ENCODE data around the gene SKAP1. TPM values are rescaled to one million over a fixed set of nuclear protein-coding genes. Genes with fewer than 3 reads are reported as not detected.

The SKAP1 gene
- total RNA-seq, 1 donor from 2014 or later: not detected

- Histone ChIP-seq H3K9me3 (ENCODE audit: insufficient read depth, low read depth, low read length) (no peaks in the 10 kb centered on the region), H3K79me2 (ENCODE audit: insufficient read depth, low read length) (no peaks in the 10 kb centered on the region), H4K20me1 (ENCODE audit: insufficient read depth, low read length) (no peaks in the 10 kb centered on the region), H2AFZ (ENCODE audit: low read depth, low read length) (no peak overlapping the region), H3K4me1 (ENCODE audit: insufficient read depth, low read length) (peaks cover 2% of the 10 kb centered on the region), H3K9ac (ENCODE audit: low read length) (no peak overlapping the region), H3K36me3 (ENCODE audit: insufficient read depth, low read length) (no peaks in the 10 kb centered on the region), H3K27ac (ENCODE audit: low read depth, low read length) (no peak overlapping the region), H3K4me2 (ENCODE audit: low read length) (no peak overlapping the region), H3K27me3 (ENCODE audit: insufficient read depth, low read length) (peaks cover 41% of the 10 kb centered on the region), H3K4me3 (ENCODE audit: insufficient read depth, low read depth, low read length) (no peak overlapping the region)
- Mint-ChIP-seq H3K4me1 (ENCODE audit: low read depth, unreplicated experiment) (peaks cover 10% of the 10 kb centered on the region), H3K27ac (ENCODE audit: unreplicated experiment) (no peak overlapping the region), H3K36me3 (ENCODE audit: low read depth, unreplicated experiment) (no peaks in the 10 kb centered on the region), H3K4me3 (ENCODE audit: unreplicated experiment) (no peak overlapping the region), H3K27me3 (ENCODE audit: low read depth, unreplicated experiment) (peaks cover 80% of the 10 kb centered on the region), H3K9me3 (ENCODE audit: unreplicated experiment) (peaks cover 8% of the 10 kb centered on the region)
- FAIRE-seq (no peak), DNase-seq (ENCODE audit: low read depth) (no peak)
- TF ChIP-seq EZH2 (IDR thresholded peaks at IDR 0.05; ENCODE audit: insufficient read depth, low read length): no peak
- TF ChIP-seq CTCF (IDR thresholded peaks at IDR 0.05; ENCODE audit: insufficient read depth, low read depth, low read length): no peak
Measured at GRCh38 chr17:48432820-48433775, 3.1 kb upstream of the SKAP1 start.

- DNase-seq (ENCODE audit: low read depth) (no peak), FAIRE-seq (no peak)
- Mint-ChIP-seq H3K27ac (ENCODE audit: unreplicated experiment) (no peak overlapping the region), H3K9me3 (ENCODE audit: unreplicated experiment) (peaks cover 3% of the 10 kb centered on the region), H3K4me1 (ENCODE audit: low read depth, unreplicated experiment) (peaks cover 10% of the 10 kb centered on the region), H3K27me3 (ENCODE audit: low read depth, unreplicated experiment) (peaks cover 48% of the 10 kb centered on the region), H3K4me3 (ENCODE audit: unreplicated experiment) (no peak overlapping the region), H3K36me3 (ENCODE audit: low read depth, unreplicated experiment) (no peaks in the 10 kb centered on the region)
- no peak overlapping the region for H3K27ac ChIP-seq (ENCODE audit: low read depth, low read length)
- no peak overlapping the region for H3K4me3 ChIP-seq (ENCODE audit: insufficient read depth, low read depth, low read length)
- no peaks in the 10 kb centered on the region for H4K20me1 ChIP-seq (ENCODE audit: insufficient read depth, low read length)
- no peak overlapping the region for H3K4me2 ChIP-seq (ENCODE audit: low read length)
- no peak overlapping the region for H3K9ac ChIP-seq (ENCODE audit: low read length)
- no peaks in the 10 kb centered on the region for H3K9me3 ChIP-seq (ENCODE audit: insufficient read depth, low read depth, low read length)
- no peaks in the 10 kb centered on the region for H3K79me2 ChIP-seq (ENCODE audit: insufficient read depth, low read length)
- no peak for TF ChIP-seq EZH2 (IDR thresholded peaks at IDR 0.05; ENCODE audit: insufficient read depth, low read length)
- TF ChIP-seq CTCF (IDR thresholded peaks at IDR 0.05; ENCODE audit: insufficient read depth, low read depth, low read length): no peak
- H3K27me3 ChIP-seq (ENCODE audit: insufficient read depth, low read length): peaks cover 43% of the 10 kb centered on the region
- H3K36me3 ChIP-seq (ENCODE audit: insufficient read depth, low read length): no peaks in the 10 kb centered on the region
- peaks cover 2% of the 10 kb centered on the region for H3K4me1 ChIP-seq (ENCODE audit: insufficient read depth, low read length)
- no peak overlapping the region for H2AFZ ChIP-seq (ENCODE audit: low read depth, low read length)
Measured at GRCh38 chr17:48429156-48429555, 858 bp downstream of the SKAP1 start.

GRCh38 chr17:48427598-48427997, 2.4 kb downstream of the SKAP1 start:
- Histone ChIP-seq H3K9me3 (ENCODE audit: insufficient read depth, low read depth, low read length) (no peaks in the 10 kb centered on the region), H3K27ac (ENCODE audit: low read depth, low read length) (no peak overlapping the region), H3K9ac (ENCODE audit: low read length) (no peak overlapping the region), H3K4me2 (ENCODE audit: low read length) (no peak overlapping the region), H4K20me1 (ENCODE audit: insufficient read depth, low read length) (no peaks in the 10 kb centered on the region), H2AFZ (ENCODE audit: low read depth, low read length) (no peak overlapping the region), H3K36me3 (ENCODE audit: insufficient read depth, low read length) (no peaks in the 10 kb centered on the region), H3K79me2 (ENCODE audit: insufficient read depth, low read length) (no peaks in the 10 kb centered on the region), H3K4me3 (ENCODE audit: insufficient read depth, low read depth, low read length) (no peak overlapping the region), H3K4me1 (ENCODE audit: insufficient read depth, low read length) (peaks cover 2% of the 10 kb centered on the region), H3K27me3 (ENCODE audit: insufficient read depth, low read length) (peaks cover 37% of the 10 kb centered on the region)
- Mint-ChIP-seq H3K4me1 (ENCODE audit: low read depth, unreplicated experiment) (peaks cover 1% of the 10 kb centered on the region), H3K36me3 (ENCODE audit: low read depth, unreplicated experiment) (no peaks in the 10 kb centered on the region), H3K4me3 (ENCODE audit: unreplicated experiment) (no peak overlapping the region), H3K27me3 (ENCODE audit: low read depth, unreplicated experiment) (peaks cover 32% of the 10 kb centered on the region), H3K9me3 (ENCODE audit: unreplicated experiment) (peaks cover 3% of the 10 kb centered on the region), H3K27ac (ENCODE audit: unreplicated experiment) (no peak overlapping the region)
- TF ChIP-seq EZH2 (IDR thresholded peaks at IDR 0.05; ENCODE audit: insufficient read depth, low read length) (no peak), CTCF (IDR thresholded peaks at IDR 0.05; ENCODE audit: insufficient read depth, low read depth, low read length) (no peak)
- no peak for DNase-seq (ENCODE audit: low read depth)
- FAIRE-seq: no peak
